Nephron progenitor cell (in vitro differentiated cells): ENCODE results near the gene FAF2.
"Not testable (repeated sequence)": the region's sequence is repeated elsewhere in the genome, so short reads cannot be mapped to it uniquely, and the experiment has no call there.

Source experiments
- DNase-seq: peaks from one replicate; pipeline ENCODE4 v3.0.0; 2021
- H3K27ac Mint-ChIP-seq: 2 replicates; pipeline ENCODE4 v1.8.0; 2021; ENCODE audit warnings: mild to moderate bottlenecking, moderate library complexity, mixed read lengths
- H3K27me3 Mint-ChIP-seq: 2 replicates; pipeline ENCODE4 v1.8.0; 2021; ENCODE audit warnings: mild to moderate bottlenecking, low read depth, mixed read lengths; ENCODE audit not compliant: poor library complexity
- H3K36me3 Mint-ChIP-seq: 2 replicates; pipeline ENCODE4 v1.8.0; 2021; ENCODE audit warnings: low read depth, mixed read lengths
- H3K4me1 Mint-ChIP-seq: 2 replicates; pipeline ENCODE4 v1.8.0; 2021; ENCODE audit warnings: mixed read lengths
- H3K4me3 Mint-ChIP-seq: 2 replicates; pipeline ENCODE4 v1.8.0; 2021; ENCODE audit warnings: mild to moderate bottlenecking, moderate library complexity, mixed read lengths
- H3K9me3 Mint-ChIP-seq: 2 replicates; pipeline ENCODE4 v1.8.0; 2021; ENCODE audit warnings: mild to moderate bottlenecking, moderate library complexity, mixed read lengths
- CTCF ChIP-seq: fragments of 200-600 bp; sonication (generic); IDR thresholded peaks from 2 replicates; pipeline ENCODE4 v1.5.0; 2021; ENCODE audit warnings: antibody characterized with exemption

Gene FAF2

GRCh38 chr5:176432707-176433106, 15.5 kb upstream of the FAF2 start:
- H3K9me3 Mint-ChIP-seq, result peaks cover 23% of the 10 kb centered on the region
- TF ChIP-seq CTCF, result no peak
- H3K4me1 Mint-ChIP-seq, result no peaks in the 10 kb centered on the region
- peaks cover 5% of the 10 kb centered on the region for H3K36me3 Mint-ChIP-seq
- H3K4me3 Mint-ChIP-seq, result no peak overlapping the region
- peaks cover 26% of the 10 kb centered on the region for H3K27me3 Mint-ChIP-seq
- DNase-seq, result no peak
- H3K27ac Mint-ChIP-seq, result no peak overlapping the region

DNA sequence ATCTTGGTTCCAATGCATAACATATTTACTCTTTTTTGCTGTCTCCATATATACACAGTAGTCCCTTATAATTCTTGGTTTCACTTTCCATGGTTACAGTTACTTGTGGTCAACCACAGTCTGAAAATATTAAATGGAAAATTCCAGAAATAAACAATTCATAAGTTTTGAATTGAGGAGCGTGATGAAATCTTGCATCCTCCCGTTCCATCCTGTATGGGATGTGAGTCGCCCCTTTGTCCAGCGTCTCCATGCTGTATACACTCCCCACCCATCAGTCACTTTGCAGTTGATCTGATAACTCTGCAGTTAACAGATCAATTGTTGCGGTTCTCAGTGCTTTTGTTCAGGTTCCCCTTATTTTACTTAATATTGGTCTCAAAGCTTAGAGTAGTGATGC, 11.5 kb upstream of the FAF2 start:
- Mint-ChIP-seq H3K4me1 (peaks cover 12% of the 10 kb centered on the region), H3K9me3 (peaks cover 19% of the 10 kb centered on the region), H3K27me3 (peaks cover 22% of the 10 kb centered on the region), H3K27ac (no peak overlapping the region), H3K36me3 (peaks cover 5% of the 10 kb centered on the region), H3K4me3 (no peak overlapping the region)
- TF ChIP-seq CTCF, result no peak
- DNase-seq, result no peak

DNA sequence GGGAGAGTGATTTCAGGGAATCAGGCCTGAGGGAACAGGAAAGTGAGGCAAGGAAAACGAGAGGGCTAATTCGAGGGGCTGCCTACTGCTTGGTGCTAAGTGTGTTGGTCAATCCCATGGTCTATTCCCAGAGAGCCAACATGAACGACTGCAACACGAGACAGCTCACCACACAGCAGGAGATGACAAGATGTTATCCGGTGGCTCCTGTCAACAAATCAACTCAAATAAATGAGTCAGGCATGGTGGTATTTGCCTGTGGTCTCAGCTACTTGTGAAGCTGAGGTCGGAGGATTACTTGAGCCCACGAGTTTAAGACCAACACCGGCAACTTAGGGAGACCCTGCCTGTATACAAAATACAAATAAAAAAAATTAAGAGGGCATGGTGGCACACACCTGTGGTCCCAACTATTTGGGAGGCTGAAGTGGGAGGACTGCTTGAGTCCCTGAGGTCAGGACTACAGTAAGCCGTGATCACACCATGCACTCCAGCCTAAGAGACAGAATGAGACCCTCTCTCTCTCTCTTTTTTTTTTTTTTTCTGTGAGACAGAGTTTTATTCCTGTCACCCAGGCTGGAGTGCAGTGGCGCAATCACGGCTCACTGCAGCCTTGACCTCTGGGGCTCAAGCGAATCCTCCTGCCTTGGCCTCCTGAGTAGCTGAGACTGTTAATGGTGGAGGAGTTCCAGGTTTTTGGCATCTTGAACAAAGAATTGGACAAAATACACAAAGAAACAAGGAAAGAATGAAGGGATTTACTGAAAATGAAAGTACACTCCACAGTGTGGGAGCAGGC, 9.0 kb upstream of the FAF2 start:
- Mint-ChIP-seq H3K27ac (no peak overlapping the region), H3K4me3 (no peak overlapping the region), H3K4me1 (peaks cover 20% of the 10 kb centered on the region), H3K36me3 (no peaks in the 10 kb centered on the region), H3K9me3 (peaks cover 8% of the 10 kb centered on the region), H3K27me3 (peaks cover 15% of the 10 kb centered on the region)
- no peak for DNase-seq
- no peak for TF ChIP-seq CTCF

DNA sequence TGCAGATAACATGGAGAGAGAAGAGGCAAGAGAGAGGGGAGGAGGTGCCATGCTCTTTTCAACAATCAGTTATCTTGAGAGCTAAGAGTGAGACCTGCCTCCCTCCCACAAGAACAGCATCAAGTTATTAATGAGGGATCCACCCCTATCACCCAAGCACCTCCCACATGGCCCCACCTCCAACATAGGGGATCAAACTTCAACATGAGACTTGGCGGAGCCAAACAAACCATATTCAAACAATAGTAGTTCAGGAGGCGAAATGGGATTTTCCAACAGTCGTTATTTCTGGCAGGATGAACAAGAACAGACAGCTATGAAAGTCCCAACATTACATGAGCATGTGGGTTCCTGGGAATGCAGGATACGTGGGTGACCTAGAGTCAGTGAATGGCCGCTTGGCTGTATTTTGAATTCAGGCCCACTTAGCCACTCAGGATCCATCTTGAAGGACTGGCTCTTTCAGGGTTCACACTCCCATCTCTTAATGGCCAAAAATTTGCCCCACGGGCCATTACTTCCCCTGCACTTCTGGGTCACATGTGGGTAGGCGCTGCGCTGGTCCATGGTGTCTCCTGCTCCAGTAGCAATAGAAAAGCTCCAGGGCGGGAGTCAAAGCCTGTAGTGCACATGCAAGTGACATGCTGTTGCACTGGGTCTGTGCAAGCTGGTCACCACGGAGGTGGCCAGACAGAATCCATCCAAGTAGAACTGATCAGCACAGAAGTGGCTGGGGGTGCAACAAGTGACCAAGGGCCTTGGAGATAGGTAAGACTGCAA, 7.1 kb upstream of the FAF2 start:
- Mint-ChIP-seq H3K27ac (peak overlapping the region; percentile 43), H3K4me3 (no peak overlapping the region), H3K4me1 (peaks cover 20% of the 10 kb centered on the region), H3K36me3 (no peaks in the 10 kb centered on the region), H3K9me3 (peaks cover 4% of the 10 kb centered on the region), H3K27me3 (peaks cover 15% of the 10 kb centered on the region)
- DNase-seq, result no peak
- no peak for TF ChIP-seq CTCF

GRCh38 chr5:176441921-176442323, 6.3 kb upstream of the FAF2 start:
- no peak overlapping the region for H3K4me3 Mint-ChIP-seq
- H3K9me3 Mint-ChIP-seq, result no peaks in the 10 kb centered on the region
- H3K4me1 Mint-ChIP-seq, result peaks cover 24% of the 10 kb centered on the region
- TF ChIP-seq CTCF, result no peak
- DNase-seq, result no peak
- peaks cover 13% of the 10 kb centered on the region for H3K27me3 Mint-ChIP-seq
- no peaks in the 10 kb centered on the region for H3K36me3 Mint-ChIP-seq
- H3K27ac Mint-ChIP-seq, result no peak overlapping the region

GRCh38 chr5:176442911-176443310, 5.3 kb upstream of the FAF2 start:
- not testable (repeated sequence) for H3K27me3 Mint-ChIP-seq, H3K36me3 Mint-ChIP-seq, H3K27ac Mint-ChIP-seq, H3K4me3 Mint-ChIP-seq, DNase-seq, H3K9me3 Mint-ChIP-seq
- peaks cover 29% of the 10 kb centered on the region for H3K4me1 Mint-ChIP-seq
